Endothelial cell of umbilical vein (primary cell): ENCODE results near the gene SLC38A6.

Experiments
- CTCF ChIP-seq, 2 donors: IDR thresholded peaks; 1 replicate in 1 of 2; 2 replicates in 1 of 2; pipeline ENCODE4 v1.5.1; 2011; ENCODE audit warnings: low read length in 2 of 2, mild to moderate bottlenecking in 2 of 2, moderate library complexity in 2 of 2, control low read depth in 1 of 2, inconsistent platforms in 1 of 2, low read depth in 1 of 2; ENCODE audit not compliant: insufficient read depth in 1 of 2; ENCODE audit errors: extremely low read depth in 1 of 2
- EZH2 ChIP-seq: IDR thresholded peaks from 2 replicates; pipeline ENCODE4 v1.6.1; 2012; ENCODE audit warnings: borderline replicate concordance, low read depth, mild to moderate bottlenecking, moderate library complexity, low read length, inconsistent platforms; ENCODE audit not compliant: severe bottlenecking
- MAX ChIP-seq: IDR thresholded peaks from 2 replicates; pipeline ENCODE4 v1.6.1; 2011; ENCODE audit not compliant: insufficient read depth, insufficient read length
- POLR2A ChIP-seq: IDR thresholded peaks from 2 replicates; pipeline ENCODE4 v1.6.1; 2012; ENCODE audit warnings: low read depth, mild to moderate bottlenecking, control low read depth, low read length
- POLR2AphosphoS5 ChIP-seq: IDR thresholded peaks from 2 replicates; pipeline ENCODE4 v1.6.1; 2012; ENCODE audit warnings: low read depth, mild to moderate bottlenecking, control low read depth, low read length, moderate library complexity; ENCODE audit not compliant: insufficient read depth

- TF ChIP-seq CTCF (IDR thresholded peaks at IDR 0.05; ENCODE audit: extremely low read depth in 1 of 2, insufficient read depth in 1 of 2, low read depth in 1 of 2, low read length in 2 of 2), result no peak
- TF ChIP-seq MAX, result no peak
- TF ChIP-seq POLR2AphosphoS5, result no peak
- no peak for TF ChIP-seq EZH2
- TF ChIP-seq POLR2A, result no peak
Measured at GRCh38 chr14:61026526-61026925, 45.5 kb downstream of the SLC38A6 start.
